ENCODE measurements around the gene UTP15. TPM values are rescaled to one million over a fixed set of nuclear protein-coding genes. Genes with fewer than 3 reads are reported as not detected.

Gene UTP15
- polyA plus RNA-seq, 1 donor: 12.2 TPM

DNA sequence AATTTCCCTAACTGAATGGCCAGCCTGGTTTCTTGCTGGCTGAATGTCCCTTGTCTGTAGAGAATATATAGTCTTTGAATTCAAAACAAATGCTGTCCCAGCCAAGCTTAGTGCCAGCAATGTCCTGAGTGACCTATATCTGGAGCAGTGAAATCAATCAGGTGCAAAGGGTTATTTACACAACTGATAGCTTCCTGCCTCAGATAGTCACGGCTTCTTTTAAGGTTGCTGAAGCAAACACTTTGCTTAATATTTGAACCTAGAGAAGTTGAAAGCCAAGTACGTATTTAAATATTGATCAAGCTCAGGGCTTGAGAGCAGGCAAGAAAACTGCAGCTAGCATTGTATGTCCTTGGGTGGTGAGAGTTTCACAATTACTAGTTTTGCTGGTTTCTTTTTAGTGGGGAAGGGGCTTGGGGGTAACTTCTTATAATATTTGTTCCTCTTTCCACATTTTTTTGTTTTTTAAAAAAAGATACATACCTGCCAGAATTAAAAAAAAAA, 58.4 kb downstream of the UTP15 start:
- DNase-seq (ENCODE audit: low read depth): no peak

- no peak for DNase-seq (ENCODE audit: low read depth)
These were observed 59.3 kb downstream of the UTP15 start for GRCh38 chr5:73624888-73625287.

GRCh38 chr5:73625372-73625943, 59.9 kb downstream of the UTP15 start:
- no peak for DNase-seq (ENCODE audit: low read depth)

- DNase-seq (ENCODE audit: low read depth): no peak
These were observed 60.6 kb downstream of the UTP15 start, which contains the start of gene ARHGEF28 for GRCh38 chr5:73625944-73626811. Gene ARHGEF28 (plus strand): TSS chr5:73626196. CDS start chr5:73684852, 58,656 bp downstream.

DNA sequence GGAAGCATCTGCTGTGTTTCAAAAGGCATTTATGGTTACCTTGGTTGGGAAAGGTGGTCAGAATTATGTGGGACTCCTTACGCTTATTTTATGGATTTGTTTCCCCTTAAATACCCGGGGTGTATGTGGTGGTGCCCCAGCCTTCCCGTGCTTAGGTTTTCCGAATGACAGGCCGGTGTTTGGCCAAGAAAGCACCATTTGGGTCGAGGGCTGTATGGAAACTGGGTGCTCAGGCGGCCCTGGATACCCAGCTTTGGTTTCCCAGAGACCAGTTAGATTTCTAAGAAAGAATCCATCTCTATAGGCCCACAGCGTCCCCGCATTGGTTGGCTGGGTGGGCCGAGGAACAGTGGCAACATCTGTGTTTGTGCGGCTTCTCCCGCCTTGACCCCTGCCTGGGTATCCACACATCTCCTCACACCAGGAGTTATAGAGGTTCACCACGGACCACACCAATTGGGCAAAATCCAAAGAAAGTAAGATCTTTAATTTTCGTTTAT, 61.3 kb downstream of the UTP15 start:
- DNase-seq (ENCODE audit: low read depth): no peak

- no peak for DNase-seq (ENCODE audit: low read depth)
These were observed 63.9 kb downstream of the UTP15 start for GRCh38 chr5:73629456-73629855.

DNA sequence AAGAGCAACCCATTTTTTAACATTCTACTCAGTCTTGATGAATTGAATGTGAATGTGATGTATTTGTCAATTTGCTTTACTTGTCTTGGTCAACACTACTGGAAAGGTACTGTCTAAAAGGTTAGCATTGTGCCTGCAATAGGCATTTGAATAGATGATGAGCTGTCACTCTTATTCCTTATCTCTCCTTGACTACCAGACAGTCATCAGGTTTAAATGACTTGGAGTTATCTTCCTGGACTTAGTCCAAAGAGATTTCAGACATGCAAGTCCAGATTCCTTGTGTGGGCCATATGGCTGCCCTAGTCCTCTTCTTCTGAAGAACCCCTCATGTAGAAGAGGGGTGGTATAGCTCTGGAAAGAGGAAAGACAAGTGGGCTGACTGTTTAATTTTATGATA, 65.2 kb downstream of the UTP15 start:
- DNase-seq (ENCODE audit: low read depth): no peak

DNA sequence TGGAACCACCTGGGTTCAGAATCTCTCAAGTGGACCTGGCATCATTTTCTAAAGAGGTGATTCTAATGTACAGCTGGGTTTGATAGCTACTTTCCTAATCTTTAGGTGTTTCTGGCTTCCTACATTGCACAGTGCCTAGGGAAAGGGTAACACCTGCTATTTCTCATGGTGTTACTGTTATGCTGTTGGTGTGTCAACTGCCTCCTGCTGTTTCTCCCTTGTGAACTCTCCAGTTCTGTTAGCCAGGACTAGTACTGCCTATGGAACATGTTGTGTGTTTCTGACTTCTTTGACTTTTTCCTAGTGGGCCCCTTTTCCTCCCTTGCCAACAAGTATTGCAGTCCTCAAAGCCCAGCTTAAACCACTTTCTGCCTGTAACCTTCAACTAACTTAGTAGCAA, 66.0 kb downstream of the UTP15 start:
- DNase-seq (ENCODE audit: low read depth): no peak

Other genes starting within 250 kb of the UTP15 start
- gene FOXD1, start 117.0 kb upstream of the UTP15 start, polyA plus RNA-seq (ENCODE audit: insufficient read length): 0.76 TPM
- 1,304 TPM for gene BTF3, start 67.3 kb upstream of the UTP15 start, polyA plus RNA-seq (ENCODE audit: insufficient read length)
- gene ANKRA2, start 104 bp upstream of the UTP15 start, polyA plus RNA-seq (ENCODE audit: insufficient read length): 33.9 TPM
- gene ARHGEF28, start 60.5 kb downstream of the UTP15 start, polyA plus RNA-seq (ENCODE audit: insufficient read length): 2.7 TPM

Measured in forelimb muscle (tissue), 1 donor.